Nephron progenitor cell (in vitro differentiated cells): ENCODE data around the gene OR2T35.

Source experiments
- DNase-seq: peaks from one replicate; pipeline ENCODE4 v3.0.0; 2021
- H3K27ac Mint-ChIP-seq: 2 replicates; pipeline ENCODE4 v1.8.0; 2021; ENCODE audit warnings: mild to moderate bottlenecking, moderate library complexity, mixed read lengths
- H3K27me3 Mint-ChIP-seq: 2 replicates; pipeline ENCODE4 v1.8.0; 2021; ENCODE audit warnings: mild to moderate bottlenecking, low read depth, mixed read lengths; ENCODE audit not compliant: poor library complexity
- H3K36me3 Mint-ChIP-seq: 2 replicates; pipeline ENCODE4 v1.8.0; 2021; ENCODE audit warnings: low read depth, mixed read lengths
- H3K4me1 Mint-ChIP-seq: 2 replicates; pipeline ENCODE4 v1.8.0; 2021; ENCODE audit warnings: mixed read lengths
- H3K4me3 Mint-ChIP-seq: 2 replicates; pipeline ENCODE4 v1.8.0; 2021; ENCODE audit warnings: mild to moderate bottlenecking, moderate library complexity, mixed read lengths
- H3K9me3 Mint-ChIP-seq: 2 replicates; pipeline ENCODE4 v1.8.0; 2021; ENCODE audit warnings: mild to moderate bottlenecking, moderate library complexity, mixed read lengths
- TF ChIP-seq, protein P1 (sequence below): fragments of 200-600 bp; sonication (generic); IDR thresholded peaks from 2 replicates; pipeline ENCODE4 v1.5.0; 2021; ENCODE audit warnings: antibody characterized with exemption

OR2T35 gene

DNA sequence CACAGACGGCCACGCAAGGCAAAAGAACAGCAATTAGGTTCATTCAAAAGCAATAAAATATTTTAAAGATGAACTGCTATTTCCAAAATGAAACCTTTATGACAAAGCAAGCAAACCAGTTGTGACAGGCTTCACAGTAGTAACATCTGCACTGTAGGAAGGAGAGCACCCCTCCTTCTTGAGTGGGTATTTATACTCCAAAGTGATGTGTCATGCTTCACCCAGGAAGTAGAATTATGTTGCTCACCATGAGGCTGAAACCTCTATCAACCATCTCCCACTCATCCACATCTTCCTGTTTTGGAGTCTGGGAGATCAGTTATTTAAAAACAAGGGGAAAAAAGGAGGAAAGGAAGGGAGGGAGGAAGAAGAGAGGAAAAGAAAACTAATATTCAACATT, 48.5 kb downstream of the OR2T35 start:
- no peak overlapping the region for H3K27ac Mint-ChIP-seq
- TF ChIP-seq, protein P1, sequence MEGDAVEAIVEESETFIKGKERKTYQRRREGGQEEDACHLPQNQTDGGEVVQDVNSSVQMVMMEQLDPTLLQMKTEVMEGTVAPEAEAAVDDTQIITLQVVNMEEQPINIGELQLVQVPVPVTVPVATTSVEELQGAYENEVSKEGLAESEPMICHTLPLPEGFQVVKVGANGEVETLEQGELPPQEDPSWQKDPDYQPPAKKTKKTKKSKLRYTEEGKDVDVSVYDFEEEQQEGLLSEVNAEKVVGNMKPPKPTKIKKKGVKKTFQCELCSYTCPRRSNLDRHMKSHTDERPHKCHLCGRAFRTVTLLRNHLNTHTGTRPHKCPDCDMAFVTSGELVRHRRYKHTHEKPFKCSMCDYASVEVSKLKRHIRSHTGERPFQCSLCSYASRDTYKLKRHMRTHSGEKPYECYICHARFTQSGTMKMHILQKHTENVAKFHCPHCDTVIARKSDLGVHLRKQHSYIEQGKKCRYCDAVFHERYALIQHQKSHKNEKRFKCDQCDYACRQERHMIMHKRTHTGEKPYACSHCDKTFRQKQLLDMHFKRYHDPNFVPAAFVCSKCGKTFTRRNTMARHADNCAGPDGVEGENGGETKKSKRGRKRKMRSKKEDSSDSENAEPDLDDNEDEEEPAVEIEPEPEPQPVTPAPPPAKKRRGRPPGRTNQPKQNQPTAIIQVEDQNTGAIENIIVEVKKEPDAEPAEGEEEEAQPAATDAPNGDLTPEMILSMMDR: no peak
- H3K4me1 Mint-ChIP-seq: no peaks in the 10 kb centered on the region
- no peak for DNase-seq
- H3K9me3 Mint-ChIP-seq: peaks cover 57% of the 10 kb centered on the region
- H3K27me3 Mint-ChIP-seq: no peaks in the 10 kb centered on the region
- H3K4me3 Mint-ChIP-seq: no peak overlapping the region
- H3K36me3 Mint-ChIP-seq: no peaks in the 10 kb centered on the region

- Mint-ChIP-seq H3K36me3 (no peaks in the 10 kb centered on the region), H3K4me3 (no peak overlapping the region), H3K27me3 (peaks cover 3% of the 10 kb centered on the region), H3K9me3 (peaks cover 61% of the 10 kb centered on the region), H3K27ac (no peak overlapping the region), H3K4me1 (no peaks in the 10 kb centered on the region)
- TF ChIP-seq, protein P1: no peak
- DNase-seq: no peak
Measured at GRCh38 chr1:248593226-248593625, 51.9 kb downstream of the OR2T35 start.

GRCh38 chr1:248592655-248593054, 52.4 kb downstream of the OR2T35 start:
- no peaks in the 10 kb centered on the region for H3K4me1 Mint-ChIP-seq
- no peak overlapping the region for H3K27ac Mint-ChIP-seq
- H3K9me3 Mint-ChIP-seq: peaks cover 67% of the 10 kb centered on the region
- TF ChIP-seq, protein P1: no peak
- H3K36me3 Mint-ChIP-seq: no peaks in the 10 kb centered on the region
- DNase-seq: no peak
- H3K27me3 Mint-ChIP-seq: peaks cover 3% of the 10 kb centered on the region
- H3K4me3 Mint-ChIP-seq: no peak overlapping the region

DNA sequence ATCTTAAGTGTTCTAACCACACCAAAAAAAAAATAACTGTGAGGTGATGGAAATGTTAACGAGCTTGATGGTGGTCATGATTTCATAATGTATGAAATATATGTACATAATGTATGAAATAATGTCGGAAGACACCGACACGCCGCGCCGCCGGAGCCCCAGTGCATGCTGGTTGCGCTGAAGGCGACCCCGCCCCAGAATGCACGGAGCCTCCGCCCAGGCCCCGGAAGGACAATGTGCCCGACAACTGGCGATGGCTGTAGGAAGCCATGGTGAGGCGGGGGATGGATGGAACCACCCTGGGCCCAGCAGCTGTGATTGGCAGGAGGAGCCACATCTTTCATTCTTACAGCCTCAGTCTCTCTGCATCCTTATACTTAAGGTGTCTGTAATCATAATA, 55.0 kb downstream of the OR2T35 start:
- TF ChIP-seq, protein P1: no peak
- Mint-ChIP-seq H3K9me3 (peaks cover 72% of the 10 kb centered on the region), H3K4me3 (no peak overlapping the region), H3K4me1 (no peaks in the 10 kb centered on the region), H3K27me3 (peaks cover 3% of the 10 kb centered on the region), H3K27ac (no peak overlapping the region), H3K36me3 (no peaks in the 10 kb centered on the region)
- DNase-seq: no peak

DNA sequence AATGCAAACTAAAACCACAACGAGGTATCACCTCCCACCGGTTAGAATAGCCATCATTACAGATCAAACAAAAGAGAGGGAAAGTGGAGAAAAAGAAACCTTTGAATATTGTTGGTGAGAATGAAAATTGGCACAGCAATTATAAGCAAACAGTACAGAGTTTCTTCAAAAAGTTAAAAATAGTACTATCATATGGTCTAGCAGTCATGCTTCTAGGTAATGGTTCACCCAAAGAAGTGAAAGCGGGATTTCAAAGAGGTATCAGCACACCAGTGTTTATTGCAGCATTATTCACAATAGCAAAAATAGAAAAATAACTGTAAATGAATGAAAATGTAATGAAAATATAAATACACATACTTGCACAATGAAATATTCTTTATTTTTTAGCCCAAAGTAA, 55.7 kb downstream of the OR2T35 start:
- Mint-ChIP-seq H3K27ac (no peak overlapping the region), H3K4me1 (no peaks in the 10 kb centered on the region), H3K36me3 (no peaks in the 10 kb centered on the region), H3K27me3 (peaks cover 3% of the 10 kb centered on the region), H3K4me3 (no peak overlapping the region), H3K9me3 (peaks cover 72% of the 10 kb centered on the region)
- TF ChIP-seq, protein P1: no peak
- DNase-seq: no peak
